WTC11 (cell line): Measurements from ENCODE around the gene TOE1. TPM values are rescaled to one million over a fixed set of nuclear protein-coding genes. Genes with fewer than 3 reads are reported as not detected.

Experiments
- ATAC-seq: fragments of 200-7000 bp; cut with Tn5 transposase; 2 replicates; pipeline ENCODE4 v1.10.0; 2021; ENCODE audit warnings: mild to moderate bottlenecking, moderate library complexity
- CTCF ChIA-PET: fragments of 300-600 bp; sonication (Branson Sonifier 250); formaldehyde crosslinking; loops from one replicate; lab custom pipeline; 2021; ENCODE audit warnings: antibody characterized with exemption; lab: Charles Lee
- POLR2A ChIA-PET: fragments of 350-600 bp; sonication (Branson Sonifier 250); formaldehyde crosslinking; loops from one replicate; lab custom pipeline; 2021; ENCODE audit warnings: antibody characterized with exemption; lab: Charles Lee
- DNase-seq: peaks from one replicate; pipeline ENCODE4 v3.0.0; 2021; ENCODE audit warnings: low spot score
- H3K27ac Mint-ChIP-seq: 2 replicates; pipeline ENCODE4 v1.8.0; 2021; ENCODE audit warnings: mixed read lengths
- H3K27me3 Mint-ChIP-seq: 2 replicates; pipeline ENCODE4 v1.8.0; 2021; ENCODE audit warnings: low read depth, mild to moderate bottlenecking, moderate library complexity, mixed read lengths
- H3K36me3 Mint-ChIP-seq: 2 replicates; pipeline ENCODE4 v1.8.0; 2021; ENCODE audit warnings: mixed read lengths
- H3K4me1 Mint-ChIP-seq: 2 replicates; pipeline ENCODE4 v1.8.0; 2022; ENCODE audit warnings: mixed read lengths
- H3K4me3 Mint-ChIP-seq: 2 replicates; pipeline ENCODE4 v1.8.0; 2021; ENCODE audit warnings: mild to moderate bottlenecking, moderate library complexity, mixed read lengths
- H3K9me3 Mint-ChIP-seq: 2 replicates; pipeline ENCODE4 v1.8.0; 2021; ENCODE audit warnings: mixed read lengths
- AR ChIP-seq: fragments of 250-450 bp; sonication (Bioruptor Pico); IDR thresholded peaks from 2 replicates; pipeline ENCODE4 v1.9.0; 2021; ENCODE audit warnings: mild to moderate bottlenecking
- ATF2 ChIP-seq: sonication (generic); formaldehyde crosslinking; IDR thresholded peaks from 2 replicates; pipeline ENCODE4 v1.8.1; 2022; ENCODE audit warnings: low read depth, missing genetic modification reagents, borderline replicate concordance
- ATF3 ChIP-seq: sonication (generic); formaldehyde crosslinking; conservative IDR thresholded peaks from 2 replicates; pipeline ENCODE4 v1.8.1; 2022; ENCODE audit warnings: mild to moderate bottlenecking, missing genetic modification reagents
- CDX4 ChIP-seq: fragments of 250-450 bp; sonication (Bioruptor Pico); IDR thresholded peaks from 2 replicates; pipeline ENCODE4 v1.9.0; 2021; ENCODE audit warnings: moderate library complexity, mild to moderate bottlenecking, inconsistent platforms, borderline replicate concordance
- CREB1 ChIP-seq: sonication (generic); formaldehyde crosslinking; IDR thresholded peaks from 2 replicates; pipeline ENCODE4 v1.8.0; 2023; ENCODE audit warnings: mild to moderate bottlenecking, missing genetic modification reagents
- E2F5 ChIP-seq: sonication (generic); formaldehyde crosslinking; IDR thresholded peaks from 2 replicates; pipeline ENCODE4 v1.8.1; 2022; ENCODE audit warnings: mild to moderate bottlenecking, moderate library complexity, missing genetic modification reagents
- HMGA2 ChIP-seq: fragments of 250-450 bp; sonication (Bioruptor Pico); IDR thresholded peaks from 2 replicates; pipeline ENCODE4 v1.4.0; 2021; ENCODE audit warnings: mild to moderate bottlenecking, moderate library complexity
- JAZF1 ChIP-seq: fragments of 250-450 bp; sonication (Bioruptor Pico); IDR thresholded peaks from 2 replicates; pipeline ENCODE4 v1.9.0; 2021; ENCODE audit warnings: moderate library complexity, mild to moderate bottlenecking, inconsistent platforms
- JUN ChIP-seq: sonication (generic); formaldehyde crosslinking; IDR thresholded peaks from 2 replicates; pipeline ENCODE4 v1.8.0; 2023; ENCODE audit warnings: mild to moderate bottlenecking, missing genetic modification reagents
- MXD4 ChIP-seq: fragments of 250-450 bp; sonication (Bioruptor Pico); IDR thresholded peaks from 2 replicates; pipeline ENCODE4 v1.8.0; 2021; ENCODE audit warnings: mild to moderate bottlenecking, moderate library complexity, borderline replicate concordance
- MYBL2 ChIP-seq: sonication (generic); formaldehyde crosslinking; IDR thresholded peaks from 2 replicates; pipeline ENCODE4 v1.8.1; 2023; ENCODE audit warnings: mild to moderate bottlenecking, moderate library complexity, missing genetic modification reagents
- TEAD4 ChIP-seq: sonication (generic); formaldehyde crosslinking; IDR thresholded peaks from 2 replicates; pipeline ENCODE4 v1.8.0; 2022; ENCODE audit warnings: mild to moderate bottlenecking, missing genetic modification reagents
- TP53 ChIP-seq: sonication (generic); formaldehyde crosslinking; IDR thresholded peaks from 2 replicates; pipeline ENCODE4 v1.8.1; 2023; ENCODE audit warnings: mild to moderate bottlenecking, missing genetic modification reagents
- USF1 ChIP-seq: sonication (generic); formaldehyde crosslinking; IDR thresholded peaks from 2 replicates; pipeline ENCODE4 v1.8.0; 2022; ENCODE audit warnings: mild to moderate bottlenecking, missing genetic modification reagents
- ZBTB21 ChIP-seq: sonication (generic); formaldehyde crosslinking; IDR thresholded peaks from 2 replicates; pipeline ENCODE4 v1.8.1; 2023; ENCODE audit warnings: mild to moderate bottlenecking, missing genetic modification reagents, borderline replicate concordance
- ZNF121 ChIP-seq: sonication (generic); formaldehyde crosslinking; IDR thresholded peaks from 2 replicates; pipeline ENCODE4 v1.8.0; 2023; ENCODE audit warnings: missing genetic modification reagents
- ZNF317 ChIP-seq: sonication (generic); formaldehyde crosslinking; IDR thresholded peaks from 2 replicates; pipeline ENCODE4 v1.8.1; 2023; ENCODE audit warnings: low read depth, mild to moderate bottlenecking, moderate library complexity, missing genetic modification reagents, borderline replicate concordance
- ZNF423 ChIP-seq: fragments of 250-450 bp; sonication (Bioruptor Pico); IDR thresholded peaks from 2 replicates; pipeline ENCODE4 v2.1.2; 2022; ENCODE audit warnings: mild to moderate bottlenecking, moderate library complexity
- ZNF512 ChIP-seq: sonication (generic); formaldehyde crosslinking; IDR thresholded peaks from 2 replicates; pipeline ENCODE4 v1.8.1; 2022; ENCODE audit warnings: missing genetic modification reagents, borderline replicate concordance
- ZNF532 ChIP-seq: fragments of 250-450 bp; sonication (Bioruptor Pico); IDR thresholded peaks from 2 replicates; pipeline ENCODE4 v1.9.0; 2021; ENCODE audit warnings: mild to moderate bottlenecking, borderline replicate concordance
- total RNA-seq: library from RNA; stranded (reverse); gene quantifications from 3 replicates; pipeline ENCODE4 v1.2.3, GENCODE V29; 2021

The TOE1 gene
- total RNA-seq, 1 experiment from 2014 or later = 7.4 TPM

- TF ChIP-seq TEAD4 (CRISPR knock-in tag) = no peak
- no peak for TF ChIP-seq ZNF512 (CRISPR knock-in tag)
- no peak for TF ChIP-seq TP53 (CRISPR knock-in tag)
- no peak for TF ChIP-seq CDX4 (CRISPR knock-in tag)
- no peak for TF ChIP-seq ZNF423 (CRISPR knock-in tag)
- TF ChIP-seq MXD4 (CRISPR knock-in tag) = no peak
- no peak for TF ChIP-seq ATF3 (CRISPR knock-in tag)
- no peak for TF ChIP-seq MYBL2 (CRISPR knock-in tag)
- TF ChIP-seq ZBTB21 (CRISPR knock-in tag) = no peak
- no peak for TF ChIP-seq ZNF121 (CRISPR knock-in tag)
- TF ChIP-seq USF1 = no peak
- TF ChIP-seq AR (CRISPR knock-in tag) = no peak
- TF ChIP-seq ZNF317 (CRISPR knock-in tag) = no peak
- no peak for TF ChIP-seq E2F5 (CRISPR knock-in tag)
- no peak for TF ChIP-seq ZNF532 (CRISPR knock-in tag)
- no peak for TF ChIP-seq JAZF1
- TF ChIP-seq HMGA2 = no peak
- TF ChIP-seq ATF2 (CRISPR knock-in tag) = no peak
- no peak for TF ChIP-seq CREB1 (CRISPR knock-in tag)
- no peak for TF ChIP-seq JUN (CRISPR knock-in tag)
- no peak for ATAC-seq
- H3K4me1 Mint-ChIP-seq = peaks cover 21% of the 10 kb centered on the region
- H3K36me3 Mint-ChIP-seq = peaks cover 11% of the 10 kb centered on the region
- POLR2A ChIA-PET = interaction anchor here (2.0 kb wide), 1 partner anchor 16 kb away, joined by 10 read pairs; no protein-coding TSS in a partner anchor
- CTCF ChIA-PET = interaction anchor here (1.9 to 2.6 kb wide), 2 partner anchors 14 to 16 kb away, joined by 7 to 24 read pairs; no protein-coding TSS in a partner anchor
- no peak for DNase-seq
- no peaks in the 10 kb centered on the region; the same call in 1 of the 2 replicates for H3K27me3 Mint-ChIP-seq
- no peak overlapping the region for H3K4me3 Mint-ChIP-seq
- H3K27ac Mint-ChIP-seq = no peak overlapping the region
- H3K9me3 Mint-ChIP-seq = peaks cover 13% of the 10 kb centered on the region
These were observed 20.2 kb upstream of the TOE1 start for GRCh38 chr1:45319761-45320160.
